Measurements from ENCODE around the gene PCDHB4. TPM values are rescaled to one million over a fixed set of nuclear protein-coding genes. Genes with fewer than 3 reads are reported as not detected.
"Not testable (repeated sequence)": the region's sequence is repeated elsewhere in the genome, so short reads cannot be mapped to it uniquely, and the experiment has no call there.

PCDHB4 gene
- total RNA-seq, 2 experiments from 2014 or later: not detected

DNA sequence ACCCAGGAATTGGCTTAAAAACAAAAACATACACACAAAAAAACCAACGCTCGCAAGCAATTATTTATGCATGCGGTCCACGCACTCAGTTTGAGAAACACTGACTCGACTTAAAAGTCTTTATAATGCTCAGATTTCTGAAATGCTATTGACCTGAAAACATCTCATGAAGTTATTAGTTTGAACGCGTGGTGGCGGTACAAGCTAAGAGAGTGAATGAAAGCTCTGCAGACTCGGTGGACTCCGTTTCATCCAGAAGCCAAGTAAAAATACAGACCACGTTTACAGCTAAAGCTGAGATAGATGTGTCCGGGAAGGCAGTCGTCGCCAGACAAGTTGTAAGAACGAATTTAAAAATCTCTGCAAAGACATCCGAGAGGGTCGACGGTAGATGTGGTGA is 28.2 kb downstream of the PCDHB4 start, which contains the start of gene PCDHB6:
PCDHB6 (plus strand) TSS at position 246 of the 400 bp plus-strand sequence. CDS start 201 bp downstream, outside the sequence.
- Histone ChIP-seq H3K79me2 (ENCODE audit: insufficient read depth, low read depth, low read length) (no peaks in the 10 kb centered on the region), H3K4me1 (ENCODE audit: insufficient read depth, low read length, poor library complexity, severe bottlenecking) (no peaks in the 10 kb centered on the region), H3K36me3 (ENCODE audit: insufficient read depth, low read length) (no peaks in the 10 kb centered on the region), H3K4me3 (ENCODE audit: low read depth, low read length, poor library complexity, severe bottlenecking) (no peak within 1 kb of the TSS), H2AFZ (ENCODE audit: low read length) (no peak within 1 kb of the TSS), H3K9me3 (ENCODE audit: low read length) (no peaks in the 10 kb centered on the region), H4K20me1 (ENCODE audit: insufficient read depth, low read length) (no peaks in the 10 kb centered on the region), H3K27ac (ENCODE audit: low read depth, low read length, poor library complexity, severe bottlenecking) (no peak within 1 kb of the TSS), H3K4me2 (ENCODE audit: low read length) (no peak within 1 kb of the TSS), H3K9me2 (ENCODE audit: insufficient read depth, low read length) (no peaks in the 10 kb centered on the region)
- no peak for DNase-seq (ENCODE audit: low spot score)
- POLR2A ChIA-PET: no interaction called here
- CTCF ChIA-PET (ENCODE audit: unreplicated experiment): no interaction called here
- no TSS peak for BruUV-seq (replicated peaks)
- intact Hi-C loops (cut with micrococcal nuclease; ENCODE audit: unreplicated experiment): no loop called here
- TF ChIP-seq, protein P1, sequence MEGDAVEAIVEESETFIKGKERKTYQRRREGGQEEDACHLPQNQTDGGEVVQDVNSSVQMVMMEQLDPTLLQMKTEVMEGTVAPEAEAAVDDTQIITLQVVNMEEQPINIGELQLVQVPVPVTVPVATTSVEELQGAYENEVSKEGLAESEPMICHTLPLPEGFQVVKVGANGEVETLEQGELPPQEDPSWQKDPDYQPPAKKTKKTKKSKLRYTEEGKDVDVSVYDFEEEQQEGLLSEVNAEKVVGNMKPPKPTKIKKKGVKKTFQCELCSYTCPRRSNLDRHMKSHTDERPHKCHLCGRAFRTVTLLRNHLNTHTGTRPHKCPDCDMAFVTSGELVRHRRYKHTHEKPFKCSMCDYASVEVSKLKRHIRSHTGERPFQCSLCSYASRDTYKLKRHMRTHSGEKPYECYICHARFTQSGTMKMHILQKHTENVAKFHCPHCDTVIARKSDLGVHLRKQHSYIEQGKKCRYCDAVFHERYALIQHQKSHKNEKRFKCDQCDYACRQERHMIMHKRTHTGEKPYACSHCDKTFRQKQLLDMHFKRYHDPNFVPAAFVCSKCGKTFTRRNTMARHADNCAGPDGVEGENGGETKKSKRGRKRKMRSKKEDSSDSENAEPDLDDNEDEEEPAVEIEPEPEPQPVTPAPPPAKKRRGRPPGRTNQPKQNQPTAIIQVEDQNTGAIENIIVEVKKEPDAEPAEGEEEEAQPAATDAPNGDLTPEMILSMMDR (conservative IDR thresholded peaks at IDR 0.05; ENCODE audit: low read length): peak; percentile 53
- TF ChIP-seq EZH2phosphoT487 (IDR thresholded peaks at IDR 0.05; ENCODE audit: borderline replicate concordance, low read depth, low read length): no peak

DNA sequence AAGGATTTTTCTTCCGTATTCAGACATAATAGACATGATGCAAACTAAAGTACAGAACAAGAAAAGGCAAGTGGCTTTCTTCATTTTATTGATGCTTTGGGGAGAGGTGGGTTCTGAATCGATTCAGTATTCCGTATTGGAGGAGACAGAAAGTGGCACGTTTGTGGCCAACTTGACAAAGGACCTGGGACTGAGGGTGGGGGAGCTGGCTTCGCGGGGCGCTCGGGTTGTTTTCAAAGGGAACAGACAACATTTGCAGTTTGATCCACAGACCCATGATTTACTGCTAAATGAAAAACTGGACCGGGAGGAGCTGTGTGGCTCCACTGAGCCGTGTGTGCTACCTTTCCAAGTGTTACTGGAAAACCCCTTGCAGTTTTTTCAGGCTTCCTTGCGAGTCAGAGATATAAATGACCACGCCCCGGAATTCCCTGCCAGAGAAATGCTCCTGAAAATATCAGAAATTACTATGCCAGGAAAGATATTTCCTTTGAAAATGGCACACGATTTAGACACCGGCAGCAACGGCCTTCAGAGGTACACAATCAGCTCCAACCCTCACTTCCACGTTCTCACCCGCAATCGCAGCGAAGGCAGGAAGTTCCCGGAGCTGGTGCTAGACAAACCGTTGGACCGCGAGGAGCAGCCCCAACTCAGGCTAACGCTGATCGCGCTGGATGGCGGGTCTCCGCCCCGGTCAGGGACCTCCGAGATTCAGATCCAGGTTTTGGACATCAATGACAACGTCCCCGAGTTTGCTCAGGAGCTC is 28.8 kb downstream of the PCDHB4 start:
- H3K36me3 ChIP-seq (ENCODE audit: insufficient read depth, low read length): no peaks in the 10 kb centered on the region
- TF ChIP-seq, protein P1 (conservative IDR thresholded peaks at IDR 0.05; ENCODE audit: low read length): no peak
- TF ChIP-seq EZH2phosphoT487 (IDR thresholded peaks at IDR 0.05; ENCODE audit: borderline replicate concordance, low read depth, low read length): no peak
- no peaks in the 10 kb centered on the region for H3K9me3 ChIP-seq (ENCODE audit: low read length)
- no peak overlapping the region for H2AFZ ChIP-seq (ENCODE audit: low read length)
- no peak overlapping the region for H3K4me2 ChIP-seq (ENCODE audit: low read length)
- BruUV-seq (replicated peaks): no TSS peak
- H3K9me2 ChIP-seq (ENCODE audit: insufficient read depth, low read length): no peaks in the 10 kb centered on the region
- H3K4me3 ChIP-seq (ENCODE audit: low read depth, low read length, poor library complexity, severe bottlenecking): no peak overlapping the region
- intact Hi-C loops (cut with micrococcal nuclease; ENCODE audit: unreplicated experiment): no loop called here
- ChIA-PET POLR2A (no interaction called here), CTCF (ENCODE audit: unreplicated experiment) (no interaction called here)
- H3K4me1 ChIP-seq (ENCODE audit: insufficient read depth, low read length, poor library complexity, severe bottlenecking): no peaks in the 10 kb centered on the region
- H3K79me2 ChIP-seq (ENCODE audit: insufficient read depth, low read depth, low read length): no peaks in the 10 kb centered on the region
- DNase-seq (ENCODE audit: low spot score): no peak
- H4K20me1 ChIP-seq (ENCODE audit: insufficient read depth, low read length): no peaks in the 10 kb centered on the region
- H3K27ac ChIP-seq (ENCODE audit: low read depth, low read length, poor library complexity, severe bottlenecking): no peak overlapping the region

DNA sequence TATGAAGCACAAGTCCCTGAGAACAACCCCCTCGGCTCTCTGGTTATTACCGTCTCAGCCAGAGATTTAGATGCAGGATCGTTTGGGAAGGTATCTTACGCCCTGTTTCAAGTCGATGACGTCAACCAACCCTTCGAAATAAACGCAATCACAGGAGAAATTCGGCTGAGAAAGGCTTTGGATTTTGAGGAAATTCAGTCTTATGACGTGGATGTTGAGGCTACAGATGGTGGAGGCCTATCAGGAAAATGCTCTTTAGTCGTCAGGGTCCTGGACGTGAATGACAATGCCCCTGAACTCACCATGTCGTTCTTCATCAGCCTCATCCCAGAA is 29.3 kb downstream of the PCDHB4 start:
- no peaks in the 10 kb centered on the region for H3K9me2 ChIP-seq (ENCODE audit: insufficient read depth, low read length)
- no peaks in the 10 kb centered on the region for H4K20me1 ChIP-seq (ENCODE audit: insufficient read depth, low read length)
- H3K36me3 ChIP-seq (ENCODE audit: insufficient read depth, low read length): no peaks in the 10 kb centered on the region
- H2AFZ ChIP-seq (ENCODE audit: low read length): no peak overlapping the region
- no peaks in the 10 kb centered on the region for H3K4me1 ChIP-seq (ENCODE audit: insufficient read depth, low read length, poor library complexity, severe bottlenecking)
- H3K9me3 ChIP-seq (ENCODE audit: low read length): no peaks in the 10 kb centered on the region
- no TSS peak for BruUV-seq (replicated peaks)
- no peak overlapping the region for H3K4me2 ChIP-seq (ENCODE audit: low read length)
- CTCF ChIA-PET (ENCODE audit: unreplicated experiment): no interaction called here
- intact Hi-C loops (cut with micrococcal nuclease; ENCODE audit: unreplicated experiment): no loop called here
- no peak overlapping the region for H3K4me3 ChIP-seq (ENCODE audit: low read depth, low read length, poor library complexity, severe bottlenecking)
- TF ChIP-seq EZH2phosphoT487 (IDR thresholded peaks at IDR 0.05; ENCODE audit: borderline replicate concordance, low read depth, low read length): no peak
- TF ChIP-seq, protein P1 (conservative IDR thresholded peaks at IDR 0.05; ENCODE audit: low read length): no peak
- no peak for DNase-seq (ENCODE audit: low spot score)
- POLR2A ChIA-PET: no interaction called here
- H3K27ac ChIP-seq (ENCODE audit: low read depth, low read length, poor library complexity, severe bottlenecking): no peak overlapping the region
- H3K79me2 ChIP-seq (ENCODE audit: insufficient read depth, low read depth, low read length): no peaks in the 10 kb centered on the region

DNA sequence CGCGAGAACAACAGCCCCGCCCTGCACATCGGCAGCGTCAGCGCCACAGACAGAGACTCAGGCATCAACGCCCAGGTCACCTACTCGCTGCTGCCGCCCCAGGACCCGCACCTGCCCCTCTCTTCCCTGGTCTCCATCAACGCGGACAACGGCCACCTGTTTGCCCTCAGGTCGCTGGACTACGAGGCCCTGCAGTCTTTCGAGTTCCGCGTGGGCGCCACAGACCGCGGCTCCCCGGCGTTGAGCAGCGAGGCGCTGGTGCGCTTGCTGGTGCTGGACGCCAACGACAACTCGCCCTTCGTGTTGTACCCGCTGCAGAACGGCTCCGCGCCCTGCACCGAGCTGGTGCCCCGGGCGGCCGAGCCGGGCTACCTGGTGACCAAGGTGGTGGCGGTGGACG is 30.0 kb downstream of the PCDHB4 start:
- intact Hi-C loops (cut with micrococcal nuclease; ENCODE audit: unreplicated experiment); CTCF ChIA-PET (ENCODE audit: unreplicated experiment); H4K20me1 ChIP-seq (ENCODE audit: insufficient read depth, low read length); H3K4me2 ChIP-seq (ENCODE audit: low read length); H3K9me3 ChIP-seq (ENCODE audit: low read length); H3K27ac ChIP-seq (ENCODE audit: low read depth, low read length, poor library complexity, severe bottlenecking); POLR2A ChIA-PET; H3K4me1 ChIP-seq (ENCODE audit: insufficient read depth, low read length, poor library complexity, severe bottlenecking); BruUV-seq (replicated peaks); H2AFZ ChIP-seq (ENCODE audit: low read length); H3K79me2 ChIP-seq (ENCODE audit: insufficient read depth, low read depth, low read length); H3K9me2 ChIP-seq (ENCODE audit: insufficient read depth, low read length); H3K4me3 ChIP-seq (ENCODE audit: low read depth, low read length, poor library complexity, severe bottlenecking); DNase-seq (ENCODE audit: low spot score); H3K36me3 ChIP-seq (ENCODE audit: insufficient read depth, low read length): not testable (repeated sequence)

All from OCI-LY7 (cell line).